HG02623 (cell line): ENCODE data around the gene HLA-DRA.

Experiments
- ATAC-seq: cut with Tn5 transposase; IDR thresholded peaks from one replicate; pipeline ENCODE4 v1.9.1; 2021; ENCODE audit warnings: moderate library complexity; ENCODE audit not compliant: unreplicated experiment

HLA-DRA gene

DNA sequence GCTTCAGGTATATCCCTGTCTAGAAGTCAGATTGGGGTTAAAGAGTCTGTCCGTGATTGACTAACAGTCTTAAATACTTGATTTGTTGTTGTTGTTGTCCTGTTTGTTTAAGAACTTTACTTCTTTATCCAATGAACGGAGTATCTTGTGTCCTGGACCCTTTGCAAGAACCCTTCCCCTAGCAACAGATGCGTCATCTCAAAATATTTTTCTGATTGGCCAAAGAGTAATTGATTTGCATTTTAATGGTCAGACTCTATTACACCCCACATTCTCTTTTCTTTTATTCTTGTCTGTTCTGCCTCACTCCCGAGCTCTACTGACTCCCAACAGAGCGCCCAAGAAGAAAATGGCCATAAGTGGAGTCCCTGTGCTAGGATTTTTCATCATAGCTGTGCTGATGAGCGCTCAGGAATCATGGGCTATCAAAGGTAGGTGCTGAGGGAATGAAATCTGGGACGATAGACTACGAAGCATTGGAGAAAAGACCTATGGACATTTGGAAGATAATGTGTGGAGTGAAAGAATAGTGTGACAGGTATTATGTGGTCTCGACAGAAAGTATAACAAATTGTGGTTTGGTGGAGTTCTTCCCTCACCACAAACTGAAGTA lies at the start of gene HLA-DRA:
Gene HLA-DRA, plus strand, starts transcription at position 286 of the 613 bp plus-strand sequence. Its CDS starts 64 bp downstream, at position 350.
- peak; percentile 72 for ATAC-seq

DNA sequence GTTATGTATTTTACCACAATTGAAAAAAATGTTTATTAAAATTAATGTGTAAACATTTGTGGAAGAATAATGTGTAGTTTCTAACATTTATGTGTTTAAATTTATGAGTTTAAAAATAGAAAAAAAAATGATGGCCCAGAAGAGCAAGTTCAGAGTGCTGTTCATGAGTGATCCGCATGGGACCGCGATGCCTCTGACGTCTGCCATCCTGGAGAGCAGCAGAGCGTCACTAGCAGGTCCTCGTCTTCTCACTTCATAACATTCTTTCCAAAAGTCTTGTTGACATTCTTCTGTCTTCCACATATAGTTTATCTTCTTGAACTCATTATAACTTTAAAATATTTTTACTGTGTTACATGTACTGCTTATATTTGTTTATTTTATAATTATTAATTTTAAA lies 48.2 kb upstream of the HLA-DRA start:
- ATAC-seq = no peak

DNA sequence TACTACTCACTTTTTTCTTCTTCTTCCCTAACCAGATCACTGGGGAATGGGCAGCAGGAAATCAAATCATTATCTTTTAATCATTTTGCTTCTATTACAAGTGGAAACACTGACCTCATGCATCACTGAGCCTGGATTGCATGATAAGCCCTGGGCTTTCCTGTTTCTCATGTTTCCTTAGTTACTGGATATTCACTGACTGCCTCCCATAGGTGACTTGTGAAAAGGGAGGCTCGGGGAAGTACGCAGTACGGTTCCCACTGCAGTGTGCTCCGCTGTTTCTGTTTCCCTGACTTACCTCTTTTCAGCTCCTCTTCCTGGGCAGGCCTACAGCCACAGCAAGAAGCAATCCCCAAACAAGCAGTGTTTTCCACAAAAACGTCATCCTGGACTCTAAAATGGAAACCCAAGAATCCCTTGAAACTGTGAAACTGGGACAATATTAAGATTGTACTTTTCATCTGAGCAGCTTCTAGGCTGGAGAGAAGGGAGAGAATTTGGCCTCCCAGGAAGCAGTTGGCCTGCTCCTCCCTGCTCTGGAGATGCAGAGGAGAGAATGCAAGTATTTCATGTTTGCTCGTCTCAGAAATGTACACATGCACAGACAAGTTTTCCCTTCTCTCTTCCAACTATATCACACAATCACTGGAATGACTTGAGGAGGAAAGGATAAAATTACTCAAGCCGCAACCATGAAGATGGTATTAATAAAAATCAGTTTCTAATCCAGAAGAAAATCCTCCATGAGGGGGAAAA lies 45.8 kb upstream of the HLA-DRA start:
- no peak for ATAC-seq

DNA sequence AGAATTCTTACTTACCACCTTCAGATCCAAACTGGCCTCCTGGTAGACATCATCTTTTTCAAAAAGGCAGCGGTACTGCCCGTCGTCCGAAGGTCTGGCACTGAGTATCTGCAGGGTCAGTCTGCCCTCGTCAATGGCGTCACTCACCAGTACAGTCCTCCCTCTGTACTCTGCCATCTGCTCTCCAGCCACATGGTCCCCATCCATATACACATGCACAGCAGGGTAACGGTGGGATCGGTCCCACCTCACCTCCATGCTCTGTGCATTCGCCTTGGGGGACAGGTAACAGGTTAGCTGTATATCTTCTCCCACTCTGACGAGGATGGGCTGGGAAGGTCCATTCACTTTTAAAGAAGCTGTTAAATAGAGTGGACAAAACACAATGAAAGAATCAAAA lies 43.7 kb upstream of the HLA-DRA start:
- ATAC-seq = no peak

DNA sequence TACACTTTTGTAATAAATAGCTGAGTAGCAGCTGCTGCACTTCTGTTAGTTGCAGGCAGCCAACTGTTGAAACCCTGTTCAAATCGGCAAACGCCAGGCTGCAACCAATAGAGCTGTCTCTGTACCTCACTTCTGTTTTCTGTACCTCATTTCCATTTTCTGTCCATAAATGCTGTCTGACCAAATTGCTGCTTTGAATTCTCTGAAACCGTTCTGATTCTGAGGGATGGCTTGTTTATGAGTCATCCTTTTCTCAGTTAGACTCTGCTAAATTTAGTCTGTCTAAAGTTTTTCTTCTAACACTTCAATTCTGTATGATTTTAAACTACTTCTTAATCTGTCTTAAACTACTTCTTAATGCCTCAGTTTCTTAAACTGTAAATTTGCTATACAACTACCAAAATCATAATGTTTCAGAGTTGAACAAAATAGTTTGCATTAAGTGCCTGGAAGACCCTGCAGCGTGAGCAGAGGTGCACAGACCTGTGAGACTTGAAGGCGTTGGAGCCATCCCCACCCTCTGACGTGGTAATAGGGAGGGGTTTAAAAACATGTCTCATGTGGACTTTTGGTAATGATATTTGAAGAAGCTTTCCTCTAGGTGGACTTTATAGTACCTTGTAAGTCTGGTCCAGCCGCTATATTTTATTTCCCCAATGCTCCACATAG lies 42.3 kb upstream of the HLA-DRA start:
- ATAC-seq = peak; percentile 81

DNA sequence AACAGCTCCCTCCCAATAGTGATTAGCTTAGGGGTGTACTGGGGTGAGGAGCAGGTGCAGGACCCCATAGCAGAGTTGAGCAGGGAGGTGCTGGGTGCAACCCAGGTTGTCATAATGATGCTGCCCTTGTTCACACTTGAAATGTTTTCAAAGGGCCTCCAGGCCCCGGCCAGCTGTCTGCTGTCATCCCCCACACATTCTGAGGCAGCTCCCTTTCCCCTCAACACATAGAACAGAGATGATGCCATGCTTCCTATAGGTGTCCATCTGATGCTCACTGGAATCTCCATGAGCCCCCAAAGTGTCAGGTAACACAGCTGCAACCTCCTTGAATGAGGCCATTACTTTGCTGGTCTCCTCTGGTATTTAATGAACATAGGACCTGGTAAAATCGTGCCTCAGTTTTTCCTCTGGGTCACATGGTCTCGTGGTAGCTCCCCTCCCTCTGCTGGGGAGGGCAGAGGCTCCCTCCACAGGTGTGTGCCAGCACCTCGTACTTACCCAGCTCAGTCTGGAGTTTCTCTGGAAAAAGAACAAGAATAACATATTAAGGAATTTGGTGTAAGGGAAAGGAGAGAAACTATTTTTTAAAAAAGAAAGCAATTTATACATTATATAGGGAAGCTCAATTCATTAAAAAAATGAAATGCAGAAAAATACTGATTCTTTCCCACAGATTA lies 38.3 kb upstream of the HLA-DRA start:
- no peak for ATAC-seq

DNA sequence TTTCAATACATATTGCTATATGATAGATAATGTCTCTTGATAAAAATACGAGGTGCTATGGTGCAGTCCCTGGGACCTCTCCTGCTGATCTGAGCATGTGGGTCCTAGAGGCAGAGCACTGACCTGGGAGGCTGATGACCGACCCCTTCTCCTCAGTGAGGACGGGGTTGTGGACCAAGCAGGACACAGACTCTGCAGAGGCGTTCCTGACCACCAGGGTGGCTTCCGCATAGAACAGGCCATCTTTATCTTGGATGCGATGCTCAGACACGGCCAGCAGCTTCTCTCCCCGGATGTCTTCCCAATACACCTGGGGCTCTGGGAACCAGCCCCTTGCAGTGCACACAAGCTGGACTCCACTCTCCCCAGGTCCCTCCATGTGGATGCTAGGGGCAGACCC lies 36.9 kb upstream of the HLA-DRA start:
- ATAC-seq = no peak

DNA sequence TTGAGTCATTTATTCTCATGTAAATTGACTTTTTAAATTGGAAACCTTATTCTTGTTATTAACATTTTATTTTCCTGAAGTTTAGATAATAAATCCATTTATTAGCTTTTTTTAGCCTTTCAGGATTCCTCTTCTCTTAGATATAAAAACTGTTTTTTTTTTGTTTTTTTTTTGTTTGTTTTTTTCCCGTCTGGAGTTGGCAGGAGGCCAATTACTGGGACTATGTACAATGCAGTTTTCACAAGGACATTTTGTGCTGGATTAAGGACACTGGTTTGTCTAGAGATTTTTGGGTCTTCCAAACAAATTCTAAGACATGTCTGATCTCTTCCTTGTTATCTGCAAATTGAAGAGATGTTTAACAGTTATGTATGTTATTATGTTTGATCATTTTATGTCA lies 34.0 kb upstream of the HLA-DRA start:
- ATAC-seq = no peak

DNA sequence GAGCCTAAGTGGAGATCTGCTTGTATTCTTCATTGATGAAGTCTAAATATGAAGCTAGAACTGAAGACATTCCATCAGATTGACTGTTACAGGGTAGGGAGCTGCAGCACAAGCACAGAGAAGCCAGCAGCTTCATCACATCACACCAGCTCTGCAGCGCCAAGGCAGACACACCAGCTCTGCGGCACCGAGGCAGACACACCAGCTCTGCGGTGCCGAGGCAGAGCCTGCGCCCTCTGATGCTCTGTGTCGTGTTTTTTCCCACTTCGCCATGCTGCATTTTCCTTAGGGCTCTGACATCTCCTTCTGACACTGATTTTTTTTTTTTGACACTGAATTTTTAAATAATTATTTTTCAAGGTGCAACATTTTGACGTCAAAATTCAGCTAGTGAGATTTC lies 33.5 kb upstream of the HLA-DRA start:
- no peak for ATAC-seq

DNA sequence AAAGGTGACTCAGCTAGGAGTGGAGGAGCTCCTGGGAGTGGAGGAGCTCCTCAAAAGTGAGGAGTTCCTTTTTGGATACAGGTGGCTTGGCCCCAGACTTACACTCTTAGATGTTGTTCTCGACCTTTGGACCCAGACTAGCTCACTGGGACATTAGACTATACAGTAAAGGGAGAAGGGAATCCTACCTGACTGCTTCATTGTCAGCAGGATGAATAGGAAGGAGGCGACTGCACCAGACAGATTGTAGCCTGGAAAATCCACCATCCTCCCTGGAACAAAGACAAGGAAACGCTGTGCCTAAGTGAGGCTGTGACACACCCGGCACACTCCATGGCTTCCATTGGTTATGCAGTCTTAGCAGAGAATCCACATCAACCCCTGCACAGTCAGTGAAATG lies 32.8 kb upstream of the HLA-DRA start, which contains the start of gene BTNL2:
Gene BTNL2, minus strand, starts transcription at position 325 of the 400 bp plus-strand sequence. Its CDS starts 58 bp downstream, at position 267.
- no peak for ATAC-seq

DNA sequence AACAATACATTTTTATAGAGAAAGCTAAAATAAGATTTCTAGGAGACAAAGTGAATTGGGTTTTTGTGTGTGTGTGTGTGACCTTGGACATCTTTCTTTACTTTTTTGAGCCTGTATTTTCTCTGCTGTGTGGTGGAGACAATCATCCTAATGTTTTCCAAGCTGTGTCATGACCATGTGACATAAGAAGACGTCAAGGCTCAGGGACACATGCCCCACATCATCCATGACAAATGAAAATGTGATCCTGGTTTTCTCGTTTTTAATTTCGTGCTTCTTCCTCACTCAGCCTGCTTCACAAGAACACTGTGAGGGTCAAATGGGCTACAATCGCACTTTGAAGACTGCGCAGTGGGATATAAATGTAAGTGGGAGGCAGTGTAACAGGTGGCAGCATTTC lies 28.8 kb upstream of the HLA-DRA start:
- ATAC-seq = no peak

DNA sequence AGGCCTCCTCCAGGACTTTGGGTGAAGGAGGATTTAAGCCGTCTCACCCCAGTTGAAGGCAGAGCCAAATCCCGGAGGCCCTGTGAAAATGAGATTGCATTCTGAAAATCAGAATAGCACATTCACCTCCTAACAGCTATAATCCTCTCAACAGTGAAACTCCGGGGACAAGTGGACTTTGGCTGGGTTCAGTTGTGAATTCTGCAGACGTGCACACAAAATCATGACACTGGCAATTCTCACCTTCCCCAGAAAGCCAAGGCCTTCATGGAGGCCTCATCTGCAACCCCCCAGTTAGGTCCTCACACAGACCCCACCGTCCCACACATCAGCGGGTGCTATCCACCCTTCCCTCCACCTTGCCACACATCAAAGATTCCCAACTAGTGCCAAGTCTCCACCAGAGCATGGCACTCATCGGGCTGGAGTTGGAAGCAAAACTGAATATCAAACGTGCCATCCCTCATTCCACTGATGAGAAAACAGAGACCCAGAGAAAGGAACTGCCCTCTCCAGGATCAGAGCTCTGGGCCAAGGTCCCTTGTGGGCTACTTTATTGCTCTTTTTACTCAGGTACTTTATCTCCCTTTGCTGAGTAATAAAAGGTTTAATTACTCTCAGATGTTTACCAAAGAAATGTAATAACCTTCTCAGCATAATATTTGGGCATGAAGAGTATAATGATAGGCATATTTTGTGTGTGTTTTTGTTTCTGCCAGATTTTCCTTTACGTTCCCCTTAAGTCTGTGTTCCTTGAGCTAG lies 27.9 kb upstream of the HLA-DRA start:
- no peak for ATAC-seq

DNA sequence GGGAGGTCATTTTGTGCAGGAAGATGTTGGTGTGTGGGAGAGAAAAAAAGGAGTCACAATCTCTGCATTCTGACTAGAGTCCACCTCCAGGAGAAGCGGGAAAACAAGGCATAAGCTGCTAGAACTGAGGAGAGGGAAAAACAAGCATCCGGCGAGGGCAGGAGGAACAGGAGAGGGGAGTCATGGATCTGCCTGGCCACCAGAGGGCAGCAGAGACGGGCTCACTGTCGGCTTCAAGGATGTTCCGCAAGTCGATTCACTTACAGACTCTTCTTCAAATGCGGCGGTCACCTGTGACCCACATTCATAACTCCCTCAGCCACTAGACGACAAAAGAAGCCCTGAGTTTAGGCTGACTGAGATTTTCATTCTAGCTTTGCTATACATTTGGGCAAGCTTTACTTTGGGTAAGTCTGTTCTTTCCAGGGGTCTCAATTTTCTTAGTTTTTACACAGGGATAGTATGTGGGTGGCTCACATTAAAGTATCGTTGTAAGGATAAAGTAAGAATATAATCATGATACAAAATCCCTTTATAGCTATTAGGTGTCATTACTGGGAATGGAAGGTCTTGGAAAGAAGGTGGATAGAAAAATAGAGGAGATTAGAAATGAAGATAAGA lies 26.1 kb upstream of the HLA-DRA start:
- no peak for ATAC-seq

DNA sequence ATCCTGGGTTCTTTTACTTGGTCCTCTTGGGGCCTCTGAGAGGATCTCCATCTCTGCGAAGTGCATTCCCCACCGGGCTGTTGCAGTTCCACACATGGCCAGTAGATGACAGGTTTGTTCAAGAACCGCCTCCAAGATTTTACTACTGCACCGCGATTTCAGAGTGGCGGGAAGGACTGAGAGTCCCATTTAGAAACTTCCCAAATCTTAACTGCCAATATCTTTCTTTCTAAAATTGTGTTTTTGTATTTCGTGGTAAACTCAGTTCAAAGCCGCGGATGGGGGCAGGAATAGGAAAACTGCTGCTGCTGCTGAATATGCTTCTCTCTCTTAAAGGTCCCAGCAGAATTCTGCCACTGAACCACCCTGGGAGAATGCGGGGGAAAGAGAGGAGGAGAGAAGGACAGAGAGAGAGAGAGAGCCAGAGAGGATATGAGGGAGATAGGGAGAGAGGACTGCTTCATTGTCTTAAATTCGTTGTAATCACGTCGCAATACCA lies 24.1 kb upstream of the HLA-DRA start:
- no peak for ATAC-seq

DNA sequence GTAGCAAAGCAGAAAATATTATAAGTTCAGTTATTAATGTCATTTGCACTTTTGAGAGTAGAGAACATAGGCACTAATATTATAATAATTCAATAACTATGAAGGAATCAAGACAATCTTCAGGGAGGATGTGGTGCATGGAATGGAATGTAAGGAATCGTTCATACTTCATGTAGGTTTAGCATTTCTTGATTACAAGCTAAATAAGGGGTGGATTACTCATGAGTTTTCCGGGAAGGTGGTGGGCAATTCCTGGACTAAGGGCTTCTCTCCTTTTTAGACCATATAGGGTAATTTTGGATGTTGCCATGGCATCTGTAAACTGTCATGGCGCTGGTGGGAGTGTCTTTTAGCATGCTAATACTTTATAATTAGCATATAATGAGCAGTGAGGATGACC lies 23.7 kb upstream of the HLA-DRA start:
- ATAC-seq = no peak

DNA sequence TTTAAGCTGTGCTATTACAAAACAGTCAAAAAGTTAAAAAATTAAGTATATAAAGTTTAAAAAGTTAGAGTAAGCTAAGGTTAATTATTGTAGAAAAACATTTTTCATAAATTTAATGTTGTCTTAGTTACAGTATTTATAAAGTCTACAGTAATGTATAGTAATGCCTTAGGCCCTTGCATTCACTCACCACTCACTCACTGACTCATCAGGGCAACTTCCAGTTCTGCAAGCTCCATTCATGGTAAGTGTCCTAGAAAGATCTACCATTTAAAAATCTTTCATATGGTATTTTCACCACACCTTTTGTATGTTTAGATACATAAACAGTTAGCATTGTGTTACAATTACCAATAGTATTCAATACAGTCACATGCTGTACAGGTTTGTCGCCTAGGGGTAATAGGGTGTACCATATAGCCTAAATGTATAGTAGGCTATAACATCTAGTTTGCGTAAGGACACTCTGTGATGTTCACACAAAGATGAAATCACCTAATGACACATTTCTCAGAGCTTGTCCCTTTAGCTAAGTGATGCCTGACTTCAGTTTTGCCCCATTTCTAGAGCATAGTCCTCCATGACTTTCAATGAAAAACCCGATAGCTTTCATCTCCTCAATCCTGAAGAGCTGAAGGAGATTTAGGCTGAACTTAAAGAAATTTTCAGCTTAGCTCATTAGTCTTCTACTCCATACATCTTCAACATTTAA lies 14.9 kb upstream of the HLA-DRA start:
- ATAC-seq = no peak

DNA sequence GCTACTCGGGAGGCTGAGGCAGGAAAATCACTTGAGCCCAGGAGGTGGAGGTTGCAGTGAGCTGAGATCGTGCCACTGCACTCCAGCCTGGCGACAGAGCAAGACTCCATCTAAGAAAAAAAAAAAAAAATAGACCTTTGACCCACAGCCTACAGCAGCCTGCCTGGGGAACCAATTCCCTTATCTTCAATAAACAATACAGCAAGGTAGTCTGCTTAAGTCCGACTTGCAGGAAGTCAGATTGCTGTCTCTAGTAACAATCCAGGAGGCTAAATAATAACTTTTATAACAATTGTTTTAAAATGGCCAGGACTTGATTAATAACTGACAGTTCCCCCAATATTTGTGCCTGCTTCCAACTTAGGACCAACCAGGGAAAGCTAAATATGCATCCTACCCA lies 13.3 kb upstream of the HLA-DRA start:
- no peak for ATAC-seq

DNA sequence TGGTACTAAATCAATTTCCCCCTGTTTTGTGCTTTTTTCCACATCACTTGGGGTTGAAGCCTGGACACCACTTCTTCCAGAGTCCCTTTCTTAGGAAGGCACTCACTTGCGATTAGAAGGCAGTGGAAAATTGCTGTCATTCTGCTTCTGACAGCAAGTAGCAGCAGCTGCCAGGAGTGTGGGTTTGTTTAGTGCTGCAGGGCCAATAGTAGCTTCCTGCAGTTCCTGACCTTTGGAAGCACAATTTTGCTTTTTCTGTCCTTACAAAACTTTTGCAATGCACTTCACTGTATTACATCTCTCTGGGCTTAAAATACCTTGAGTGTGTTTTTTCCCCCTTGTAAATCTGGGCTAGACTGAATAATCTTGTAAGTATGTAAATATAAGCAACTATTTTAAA lies 12.5 kb upstream of the HLA-DRA start:
- ATAC-seq = no peak

DNA sequence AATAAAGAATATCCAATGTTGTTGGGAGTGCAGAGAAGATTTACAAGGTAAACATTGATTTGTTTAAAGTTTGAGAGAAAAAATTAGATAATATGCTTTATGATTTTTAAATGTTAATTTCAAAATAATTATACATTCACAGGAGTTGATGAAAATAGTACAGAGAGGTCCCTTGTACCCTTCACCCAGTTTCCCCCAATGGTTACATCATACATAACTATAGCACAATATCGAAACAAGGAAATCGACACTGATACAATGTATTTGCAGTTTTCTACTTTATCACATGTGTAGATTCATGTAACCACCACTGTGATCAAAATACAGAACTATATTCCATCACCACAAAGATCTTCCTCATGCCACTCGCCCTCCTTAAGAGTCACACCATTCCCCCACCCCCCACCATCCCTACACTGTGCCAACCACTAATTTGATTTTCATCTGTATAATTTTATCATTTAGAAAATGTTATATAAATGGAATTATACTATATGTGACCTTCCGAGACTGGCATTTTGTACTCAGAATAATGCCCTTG lies 11.7 kb upstream of the HLA-DRA start:
- no peak for ATAC-seq
